OCI-M1 (cell line): Measurements from ENCODE around the gene OSER1.

Experiments used
- DNase-seq: peaks from one replicate; lab custom pipeline; 2025; lab: John Stamatoyannopoulos, UW

OSER1 gene

GRCh38 chr20:44224637-44225036 lies 14.1 kb upstream of the OSER1 start:
- DNase-seq = peak; percentile 13

- no peak for DNase-seq
These were observed 13.2 kb upstream of the OSER1 start for GRCh38 chr20:44223721-44224120.

GRCh38 chr20:44222633-44223368 lies 12.2 kb upstream of the OSER1 start:
- DNase-seq = no peak

GRCh38 chr20:44222027-44222426 lies 11.5 kb upstream of the OSER1 start:
- DNase-seq = no peak

GRCh38 chr20:44221368-44221954 lies 10.9 kb upstream of the OSER1 start:
- DNase-seq = no peak

- DNase-seq = no peak
These were observed 9.2 kb upstream of the OSER1 start for GRCh38 chr20:44219791-44220190.

GRCh38 chr20:44219170-44219730 lies 8.7 kb upstream of the OSER1 start:
- DNase-seq = no peak

- peak; percentile 54 for DNase-seq
These were observed 7.9 kb upstream of the OSER1 start for GRCh38 chr20:44218446-44218845.

- peak; percentile 85 for DNase-seq
These were observed 6.9 kb upstream of the OSER1 start for GRCh38 chr20:44217342-44218092.

- peak; percentile 81 for DNase-seq
These were observed 4.6 kb upstream of the OSER1 start for GRCh38 chr20:44215125-44215524.

- no peak for DNase-seq
These were observed 2.2 kb upstream of the OSER1 start for GRCh38 chr20:44212792-44213191.

GRCh38 chr20:44211177-44212039 lies 837 bp upstream of the OSER1 start:
- peak; percentile 78 for DNase-seq

- DNase-seq = peak; percentile 60
These were observed 725 bp downstream of the OSER1 start for GRCh38 chr20:44209686-44210405.

- no peak for DNase-seq
These were observed 1.8 kb downstream of the OSER1 start for GRCh38 chr20:44208770-44209169.

GRCh38 chr20:44208165-44208564 lies 2.4 kb downstream of the OSER1 start:
- DNase-seq = no peak

GRCh38 chr20:44207126-44207723 lies 3.3 kb downstream of the OSER1 start:
- no peak for DNase-seq

GRCh38 chr20:44206132-44206531 lies 4.4 kb downstream of the OSER1 start:
- no peak for DNase-seq

- DNase-seq = no peak
These were observed 5.7 kb downstream of the OSER1 start for GRCh38 chr20:44204832-44205215.

GRCh38 chr20:44204156-44204831 lies 6.3 kb downstream of the OSER1 start:
- DNase-seq = peak; percentile 72

GRCh38 chr20:44203161-44203560 lies 7.4 kb downstream of the OSER1 start:
- no peak for DNase-seq
